B cell (primary cell): Measurements from ENCODE around the gene C12orf57. TPM values are rescaled to one million over a fixed set of nuclear protein-coding genes. Genes with fewer than 3 reads are reported as not detected.

Experiments used
- ATAC-seq: fragments of 200-7000 bp; cut with Tn5 transposase; one replicate; pipeline ENCODE4 v1.10.0; 2021; ENCODE audit warnings: low read depth, mild to moderate bottlenecking, moderate number of reproducible peaks, moderate library complexity
- CTCF ChIA-PET: fragments of 350-600 bp; sonication (Branson Sonifier 250); formaldehyde crosslinking; loops from one replicate; lab custom pipeline; 2021; ENCODE audit warnings: antibody characterized with exemption, inconsistent platforms; lab: Charles Lee
- POLR2A ChIA-PET: fragments of 350-600 bp; sonication (Branson Sonifier 250); formaldehyde crosslinking; loops from one replicate; lab custom pipeline; 2021; ENCODE audit warnings: antibody characterized with exemption; lab: Charles Lee
- DNase-seq: peaks from one replicate; pipeline ENCODE4 v3.0.0; 2013
- H2AFZ ChIP-seq: 2 replicates; pipeline ENCODE4 v1.6.1; 2012; ENCODE audit warnings: mild to moderate bottlenecking, low read depth, low read length; ENCODE audit not compliant: insufficient read depth, poor library complexity, severe bottlenecking
- H3K27ac ChIP-seq, 2 donors: 1 replicate in 1 of 2; 2 replicates in 1 of 2; pipeline ENCODE4 v1.5.1; 2012 to 2013; ENCODE audit warnings: low read length in 2 of 2, mild to moderate bottlenecking in 2 of 2, moderate library complexity in 1 of 2
- H3K27me3 ChIP-seq, 4 experiments: fragments of 200-600 bp in 1 of 4; sonication (generic) in 1 of 4; replicated peaks in 1 of 4; 1 replicate in 2 of 4; 2 replicates in 2 of 4; pipeline versions ENCODE4 v1.6.1 to v1.7.0; 2013 to 2016; ENCODE audit warnings: low read length in 3 of 4, mild to moderate bottlenecking in 2 of 4, mixed read lengths in 1 of 4, moderate library complexity in 1 of 4; ENCODE audit not compliant: insufficient read depth in 4 of 4, control insufficient read depth in 3 of 4; ENCODE audit errors: control extremely low read depth in 1 of 4
- H3K36me3 ChIP-seq, 2 experiments: replicated peaks in 1 of 2; 1 replicate in 1 of 2; 2 replicates in 1 of 2; pipeline versions ENCODE4 v1.6.1 to v1.7.1; 2013; ENCODE audit warnings: low read length in 1 of 2; ENCODE audit not compliant: insufficient read depth in 2 of 2, control insufficient read depth in 1 of 2; ENCODE audit errors: control extremely low read depth in 1 of 2, extremely low read depth in 1 of 2
- H3K4me1 ChIP-seq, 2 donors: fragments of 200-600 bp in 1 of 2; sonication (generic) in 1 of 2; 1 replicate in 1 of 2; 2 replicates in 1 of 2; pipeline versions ENCODE4 v1.5.1 to v1.6.1; 2013 to 2017; ENCODE audit warnings: low read length in 2 of 2; ENCODE audit not compliant: control insufficient read depth in 2 of 2, insufficient read depth in 2 of 2
- H3K4me2 ChIP-seq: replicated peaks from 2 replicates; pipeline ENCODE3; 2012; ENCODE audit warnings: mild to moderate bottlenecking, low read depth, low read length; ENCODE audit not compliant: poor library complexity, severe bottlenecking
- H3K4me3 ChIP-seq, 5 experiments: fragments of 200-600 bp in 1 of 5; sonication (generic) in 1 of 5; 1 replicate in 3 of 5; 2 replicates in 2 of 5; pipeline versions ENCODE4 v1.5.1 to v1.7.0; 2011 to 2016; ENCODE audit warnings: low read length in 4 of 5, mild to moderate bottlenecking in 4 of 5, low read depth in 2 of 5, control low read depth in 1 of 5, moderate library complexity in 1 of 5; ENCODE audit not compliant: insufficient read depth in 1 of 5; ENCODE audit errors: control extremely low read depth in 1 of 5, extremely low read depth in 1 of 5
- H3K79me2 ChIP-seq: fragments of 200-600 bp; sonication (generic); one replicate; pipeline ENCODE4 v1.6.0; 2016; ENCODE audit warnings: low read length; ENCODE audit not compliant: control insufficient read depth, insufficient read depth
- H3K9ac ChIP-seq: fragments of 200-600 bp; sonication (generic); 2 replicates; pipeline ENCODE4 v1.6.1; 2017; ENCODE audit warnings: mild to moderate bottlenecking, low read length, moderate library complexity
- H3K9me3 ChIP-seq, 3 donors: one replicate each; pipeline versions ENCODE4 v1.6.1 to v1.7.1; 2013; ENCODE audit warnings: low read length in 2 of 3; ENCODE audit not compliant: control insufficient read depth in 2 of 3, insufficient read depth in 1 of 3; ENCODE audit errors: control extremely low read depth in 1 of 3
- H4K20me1 ChIP-seq: 2 replicates; pipeline ENCODE4 v1.6.0; 2012; ENCODE audit warnings: mild to moderate bottlenecking, low read length; ENCODE audit not compliant: insufficient read depth, control insufficient read depth, poor library complexity, severe bottlenecking
- H3K27ac Mint-ChIP-seq: one replicate; pipeline ENCODE4 v1.8.0; 2021; ENCODE audit warnings: mixed read lengths
- H3K27me3 Mint-ChIP-seq: one replicate; pipeline ENCODE4 v1.8.0; 2021; ENCODE audit warnings: mixed read lengths
- H3K4me1 Mint-ChIP-seq: one replicate; pipeline ENCODE4 v1.8.0; 2021; ENCODE audit warnings: mixed read lengths
- H3K4me3 Mint-ChIP-seq: one replicate; pipeline ENCODE4 v1.8.0; 2021; ENCODE audit warnings: mixed read lengths
- H3K9me3 Mint-ChIP-seq: one replicate; pipeline ENCODE4 v1.8.0; 2022; ENCODE audit warnings: mixed read lengths; ENCODE audit not compliant: insufficient read depth
- CTCF ChIP-seq: fragments of 200-600 bp; IDR thresholded peaks from one replicate; pipeline ENCODE4 v1.8.0; 2022; ENCODE audit warnings: antibody characterized with exemption, mild to moderate bottlenecking
- EZH2 ChIP-seq: IDR thresholded peaks from 2 replicates; pipeline ENCODE4 v1.6.1; 2012; ENCODE audit warnings: borderline replicate concordance, low read depth, mild to moderate bottlenecking, moderate library complexity, low read length; ENCODE audit not compliant: insufficient read depth, poor library complexity, severe bottlenecking
- WGBS: methylation state at CpG from one replicate; pipeline ENCODE4 v1.1.5; 2013; ENCODE audit warnings: missing lambda C conversion rate; ENCODE audit not compliant: insufficient coverage; 5-methylcytosine and 5-hydroxymethylcytosine counted together
- intact Hi-C: fragments of 100-400 bp; cut with micrococcal nuclease; formaldehyde crosslinking; loops from one replicate; pipeline ENCODE4 v1.10.0; 2022
- polyA plus RNA-seq: library from polyadenylated mRNA; depleted of rRNA; stranded (reverse); fragments of >200 nt; gene quantifications from 2 replicates; pipeline ENCODE4 v1.2.3, GENCODE V29; 2012
- total RNA-seq, 2 donors: library from RNA; stranded (reverse); fragments of 120-200 nt in 1 of 2; gene quantifications; 1 replicate in 1 of 2; 2 replicates in 1 of 2; pipeline versions ENCODE4 v1.2.3 to v1.2.4, GENCODE V29; 2013 to 2022

The C12orf57 gene
- total and polyA plus RNA-seq, 2 donors (not counting 1 experiment from before 2014, with no cell fraction given) = 90.9 to 460 TPM

- ATAC-seq = no peak
- intact Hi-C loops = no loop called here
- Histone ChIP-seq H3K4me1 (peaks cover 10 to 16% of the 10 kb centered on the region in 2 donors), H3K9ac (no peak overlapping the region), H3K27me3 (peaks cover 0 to 3% (median 1%) of the 10 kb centered on the region in 4 experiments), H3K9me3 (no peaks in the 10 kb centered on the region), H3K79me2 (no peaks in the 10 kb centered on the region), H3K4me3 (no peak overlapping the region), H3K4me2 (no peak overlapping the region), H3K36me3 (peaks cover 0 to 6% of the 10 kb centered on the region in 2 experiments), H4K20me1 (no peaks in the 10 kb centered on the region), H2AFZ (no peak overlapping the region), H3K27ac (no peak overlapping the region)
- Mint-ChIP-seq H3K9me3 (no peaks in the 10 kb centered on the region), H3K4me1 (peaks cover 14% of the 10 kb centered on the region), H3K27me3 (no peaks in the 10 kb centered on the region), H3K4me3 (no peak overlapping the region), H3K27ac (no peak overlapping the region)
- DNase-seq = no peak
- WGBS = 100% methylated on average over 1 of the region's 4 CpGs
- ChIA-PET CTCF (interaction anchor here (1.3 to 6.9 kb wide), 2 partner anchors 16 to 36 kb away, joined by 6 to 33 read pairs; partner anchors contain the start of gene SPSB2), POLR2A (interaction anchor here (2.0 kb wide), 1 partner anchor 18 kb away, joined by 4 read pairs; no protein-coding TSS in a partner anchor)
- TF ChIP-seq EZH2 (no peak), CTCF (no peak)
These were observed 34.2 kb upstream of the C12orf57 start for GRCh38 chr12:6909421-6910145.
